AG08396 (cell line): Measurements from ENCODE around the gene KPTN.

Experiments used
- DNase-seq: peaks from one replicate; pipeline ENCODE4 v3.0.0; 2012; ENCODE audit warnings: low spot score, mixed read lengths

The KPTN gene

GRCh38 chr19:47508721-47509120, 24.7 kb upstream of the KPTN start:
- DNase-seq = no peak

GRCh38 chr19:47507924-47508553, 24.0 kb upstream of the KPTN start:
- DNase-seq = no peak

- no peak for DNase-seq
These were observed 23.0 kb upstream of the KPTN start for GRCh38 chr19:47507012-47507411.

- DNase-seq = no peak
These were observed 22.4 kb upstream of the KPTN start for GRCh38 chr19:47506459-47506858.

GRCh38 chr19:47505506-47505905, 21.5 kb upstream of the KPTN start:
- no peak for DNase-seq

GRCh38 chr19:47503826-47504150, 19.8 kb upstream of the KPTN start:
- no peak for DNase-seq

- no peak for DNase-seq
These were observed 19.3 kb upstream of the KPTN start for GRCh38 chr19:47503130-47503825.

- DNase-seq = no peak
These were observed 16.1 kb upstream of the KPTN start for GRCh38 chr19:47499863-47500830.

GRCh38 chr19:47499371-47499770, 15.4 kb upstream of the KPTN start:
- DNase-seq = no peak

GRCh38 chr19:47498561-47498960, 14.5 kb upstream of the KPTN start:
- no peak for DNase-seq

- no peak for DNase-seq
These were observed 14.0 kb upstream of the KPTN start for GRCh38 chr19:47497821-47498520.

- DNase-seq = no peak
These were observed 13.2 kb upstream of the KPTN start for GRCh38 chr19:47497050-47497766.

- DNase-seq = no peak
These were observed 11.7 kb upstream of the KPTN start for GRCh38 chr19:47495478-47496372.

- DNase-seq = no peak
These were observed 10.7 kb upstream of the KPTN start for GRCh38 chr19:47494729-47495128.

GRCh38 chr19:47494211-47494547, 10.2 kb upstream of the KPTN start:
- no peak for DNase-seq

GRCh38 chr19:47493378-47494210, 9.6 kb upstream of the KPTN start:
- no peak for DNase-seq

- DNase-seq = no peak
These were observed 8.8 kb upstream of the KPTN start for GRCh38 chr19:47492571-47493377.

GRCh38 chr19:47492137-47492533, 8.1 kb upstream of the KPTN start:
- no peak for DNase-seq
